IMR-90 (cell line): ENCODE measurements around the gene PARVB. TPM values are rescaled to one million over a fixed set of nuclear protein-coding genes. Genes with fewer than 3 reads are reported as not detected.

Experiments used
- ATAC-seq: fragments of 200-7000 bp; cut with Tn5 transposase; 2 replicates; pipeline ENCODE4 v1.9.1; 2020; ENCODE audit warnings: low read depth, mild to moderate bottlenecking, moderate library complexity
- BruUV-seq: library from RNA; stranded (reverse); fragments of 400-500 nt; replicated peaks from 2 replicates; lab custom pipeline; 2021; lab: Mats Ljungman, UMichigan
- CTCF ChIA-PET: fragments of 300-600 bp; formaldehyde crosslinking; extraction: SDS; loops from one replicate; lab custom pipeline; 2021; ENCODE audit warnings: antibody characterized with exemption; lab: Yijun Ruan, JAX
- POLR2A ChIA-PET: fragments of 300-600 bp; sonication (Branson Sonifier 250); formaldehyde crosslinking; loops from one replicate; lab custom pipeline; 2022; ENCODE audit warnings: antibody characterized with exemption; ENCODE audit not compliant: unreplicated experiment; lab: Charles Lee
- DNase-seq: peaks from one replicate; pipeline ENCODE4 v3.0.0; 2013
- H2AFZ ChIP-seq: replicated peaks from 2 replicates; pipeline ENCODE3; 2013; ENCODE audit warnings: low read length, mild to moderate bottlenecking; ENCODE audit not compliant: poor library complexity
- H2AK5ac ChIP-seq: 2 replicates; pipeline ENCODE4 v1.6.1; 2013; ENCODE audit warnings: low read depth, low read length, inconsistent platforms
- H2AK9ac ChIP-seq: replicated peaks from 2 replicates; pipeline ENCODE3; 2013; ENCODE audit warnings: mild to moderate bottlenecking, low read depth, low read length, moderate library complexity; ENCODE audit not compliant: poor library complexity
- H2BK120ac ChIP-seq: 2 replicates; pipeline ENCODE4 v1.6.1; 2013; ENCODE audit warnings: low read depth, low read length, inconsistent platforms
- H2BK15ac ChIP-seq: 3 replicates; pipeline ENCODE4 v1.6.1; 2013; ENCODE audit warnings: low read depth, low read length, inconsistent platforms
- H2BK20ac ChIP-seq: 2 replicates; pipeline ENCODE4 v1.6.1; 2013; ENCODE audit warnings: low read depth, mild to moderate bottlenecking, inconsistent platforms, low read length, moderate library complexity
- H2BK5ac ChIP-seq: 2 replicates; pipeline ENCODE4 v1.6.1; 2013; ENCODE audit warnings: mild to moderate bottlenecking, low read depth, low read length, inconsistent platforms; ENCODE audit not compliant: poor library complexity, severe bottlenecking
- H3K14ac ChIP-seq: replicated peaks from 2 replicates; pipeline ENCODE4 v1.6.1; 2013; ENCODE audit warnings: low read depth, low read length, inconsistent platforms
- H3K18ac ChIP-seq: 2 replicates; pipeline ENCODE4 v1.6.1; 2013; ENCODE audit warnings: low read depth, low read length, control low read depth
- H3K23ac ChIP-seq: 2 replicates; pipeline ENCODE4 v1.6.1; 2013; ENCODE audit warnings: low read depth, low read length, inconsistent platforms
- H3K27ac ChIP-seq: 2 replicates; pipeline ENCODE4 v1.5.1; 2013; ENCODE audit warnings: mild to moderate bottlenecking, control low read depth, low read length; ENCODE audit not compliant: insufficient read depth
- H3K27me3 ChIP-seq: 2 replicates; pipeline ENCODE4 v1.6.1; 2013; ENCODE audit warnings: low read length; ENCODE audit not compliant: control insufficient read depth, insufficient read depth
- H3K36me3 ChIP-seq: 2 replicates; pipeline ENCODE4 v1.6.1; 2013; ENCODE audit warnings: low read length, mixed read lengths; ENCODE audit not compliant: control insufficient read depth, insufficient read depth
- H3K4ac ChIP-seq: 2 replicates; pipeline ENCODE4 v1.6.1; 2013; ENCODE audit warnings: low read depth, low read length, inconsistent platforms
- H3K4me1 ChIP-seq: 2 replicates; pipeline ENCODE4 v1.6.1; 2013; ENCODE audit warnings: low read length, mixed read lengths; ENCODE audit not compliant: control insufficient read depth, insufficient read depth
- H3K4me2 ChIP-seq: 2 replicates; pipeline ENCODE4 v1.6.1; 2013; ENCODE audit warnings: low read depth, mild to moderate bottlenecking, control low read depth, low read length, moderate library complexity
- H3K4me3 ChIP-seq: 2 replicates; pipeline ENCODE4 v1.5.1; 2013; ENCODE audit warnings: low read depth, mild to moderate bottlenecking, control low read depth, low read length, moderate library complexity; ENCODE audit not compliant: insufficient read depth
- H3K56ac ChIP-seq: 2 replicates; pipeline ENCODE4 v1.6.1; 2013; ENCODE audit warnings: low read length, inconsistent platforms; ENCODE audit not compliant: insufficient read depth; ENCODE audit errors: extremely low read depth
- H3K79me1 ChIP-seq, 2 experiments: 2 replicates each; pipeline ENCODE4 v1.6.1; 2013; ENCODE audit warnings: low read length in 2 of 2, inconsistent platforms in 1 of 2, low read depth in 1 of 2
- H3K9ac ChIP-seq: 2 replicates; pipeline ENCODE4 v1.6.1; 2013; ENCODE audit warnings: low read depth, low read length, control low read depth
- H3K9me1 ChIP-seq: 2 replicates; pipeline ENCODE4 v1.6.1; 2013; ENCODE audit warnings: low read length, inconsistent platforms; ENCODE audit not compliant: insufficient read depth
- H3K9me3 ChIP-seq: 2 replicates; pipeline ENCODE4 v1.6.1; 2013; ENCODE audit warnings: low read length; ENCODE audit not compliant: control insufficient read depth, insufficient read depth
- H4K20me1 ChIP-seq: 2 replicates; pipeline ENCODE4 v1.6.1; 2013; ENCODE audit warnings: low read length, inconsistent platforms; ENCODE audit not compliant: insufficient read depth
- H4K5ac ChIP-seq: 2 replicates; pipeline ENCODE4 v1.6.1; 2013; ENCODE audit warnings: mild to moderate bottlenecking, low read depth, low read length, control low read depth
- H4K8ac ChIP-seq, 2 experiments: 2 replicates each; pipeline ENCODE4 v1.6.1; 2013; ENCODE audit warnings: low read depth in 2 of 2, low read length in 2 of 2, control low read depth in 1 of 2, inconsistent platforms in 1 of 2
- H4K91ac ChIP-seq: 2 replicates; pipeline ENCODE4 v1.6.1; 2013; ENCODE audit warnings: low read depth, low read length, inconsistent platforms; ENCODE audit not compliant: insufficient read depth
- BHLHE40 ChIP-seq: fragments of 150-350 bp; IDR thresholded peaks from 2 replicates; pipeline ENCODE4 v1.6.1; 2016; ENCODE audit warnings: mild to moderate bottlenecking, low read depth, low read length
- WGBS, 2 experiments: methylation state at CpG; one replicate each; pipeline versions ENCODE4 v1.1.5 to v1.1.7; 2013; ENCODE audit warnings: missing lambda C conversion rate in 2 of 2; ENCODE audit not compliant: insufficient read length in 1 of 2; ENCODE audit errors: extremely low coverage in 2 of 2; 5-methylcytosine and 5-hydroxymethylcytosine counted together
- dilution Hi-C: fragments of 300-500 bp; cut with HindIII; formaldehyde crosslinking; loops from one replicate; pipeline ENCODE4 v1.14.3; 2018; ENCODE audit warnings: low sequenced_read_pairs; ENCODE audit not compliant: unreplicated experiment
- in situ Hi-C: fragments of 300-500 bp; cut with MboI; formaldehyde crosslinking; loops from 3 replicates; pipeline ENCODE4 v1.14.3; 2019; ENCODE audit warnings: low sequenced_read_pairs, inconsistent platforms, mixed read lengths
- intact Hi-C: fragments of 100-400 bp; cut with micrococcal nuclease; formaldehyde crosslinking; loops from 2 replicates; pipeline ENCODE4 v1.10.0; 2022
- polyA plus RNA-seq, 3 experiments: library from polyadenylated mRNA; depleted of rRNA; stranded (reverse); fragments of >200 nt; gene quantifications; 2 replicates each; pipeline ENCODE4 v1.2.3, GENCODE V29; 2012; ENCODE audit warnings: low replicate concordance in 1 of 3
- total RNA-seq: library from RNA; depleted of rRNA; stranded (reverse); fragments of >200 nt; gene quantifications from 2 replicates; pipeline ENCODE4 v1.2.3, GENCODE V29; 2012

PARVB gene
- total and polyA plus RNA-seq, 2 of the 4 experiments (the other 2 are of a cell fraction): 44.3 to 53.9 TPM

DNA sequence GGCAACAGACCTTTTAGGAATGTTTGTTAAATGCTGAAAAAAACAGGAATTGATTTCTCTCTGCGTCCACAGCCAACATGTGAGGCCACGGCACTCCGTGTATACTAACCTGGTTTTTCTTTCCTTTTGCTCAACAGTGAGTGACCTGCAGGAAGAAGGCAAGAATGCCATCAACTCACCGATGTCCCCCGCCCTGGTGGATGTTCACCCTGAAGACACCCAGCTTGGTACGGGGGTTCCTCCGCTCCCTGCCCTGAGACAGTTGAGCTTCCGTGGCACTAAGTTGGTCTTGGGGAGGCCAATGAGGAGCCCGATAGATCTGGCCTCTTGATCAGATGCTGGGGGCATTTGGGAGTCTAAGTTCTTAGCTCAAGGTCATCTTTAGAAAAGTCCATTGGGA is 69.7 kb downstream of the PARVB start:
- no peaks in the 10 kb centered on the region for H3K27me3 ChIP-seq
- H2AFZ ChIP-seq: no peak overlapping the region
- H2BK15ac ChIP-seq: no peak overlapping the region
- no peaks in the 10 kb centered on the region; the same call in 1 of the 2 replicates for H4K20me1 ChIP-seq
- H3K4me2 ChIP-seq: no peak overlapping the region
- no peak overlapping the region for H2BK5ac ChIP-seq
- DNase-seq (no peak), ATAC-seq (no peak)
- H3K4me3 ChIP-seq: no peak overlapping the region
- no peak overlapping the region for H4K91ac ChIP-seq
- no peak overlapping the region for H3K14ac ChIP-seq
- H3K56ac ChIP-seq: no peak overlapping the region
- WGBS, 2 experiments: 96% methylated on average over 5 of the region's 9 CpGs; no CpG with 5 or more reads in 1 of the 2 experiments
- H3K9ac ChIP-seq: no peak overlapping the region
- no peaks in the 10 kb centered on the region; a peak in 2 of 4 replicates for H3K79me1 ChIP-seq
- H3K9me1 ChIP-seq: no peaks in the 10 kb centered on the region; the same call in 1 of the 2 replicates
- dilution Hi-C loops: no loop called here
- H2BK120ac ChIP-seq: no peak overlapping the region
- no TSS peak for BruUV-seq
- no peak for TF ChIP-seq BHLHE40
- H3K9me3 ChIP-seq: no peaks in the 10 kb centered on the region
- in situ Hi-C loops: no loop called here
- H3K18ac ChIP-seq: no peak overlapping the region
- no peak overlapping the region for H2BK20ac ChIP-seq
- H3K4me1 ChIP-seq: peaks cover 4% of the 10 kb centered on the region; the same call in 1 of the 2 replicates
- intact Hi-C loops: no loop called here
- no peak overlapping the region for H3K4ac ChIP-seq
- no peak overlapping the region for H4K5ac ChIP-seq
- ChIA-PET CTCF (no interaction called here), POLR2A (no interaction called here)
- no peak overlapping the region for H2AK5ac ChIP-seq
- no peaks in the 10 kb centered on the region; the same call in 1 of the 2 replicates for H3K36me3 ChIP-seq
- H4K8ac ChIP-seq: no peak overlapping the region
- no peak overlapping the region for H2AK9ac ChIP-seq
- H3K27ac ChIP-seq: no peak overlapping the region
- no peak overlapping the region for H3K23ac ChIP-seq
